ENCODE data around the gene PGLYRP1.

DNA sequence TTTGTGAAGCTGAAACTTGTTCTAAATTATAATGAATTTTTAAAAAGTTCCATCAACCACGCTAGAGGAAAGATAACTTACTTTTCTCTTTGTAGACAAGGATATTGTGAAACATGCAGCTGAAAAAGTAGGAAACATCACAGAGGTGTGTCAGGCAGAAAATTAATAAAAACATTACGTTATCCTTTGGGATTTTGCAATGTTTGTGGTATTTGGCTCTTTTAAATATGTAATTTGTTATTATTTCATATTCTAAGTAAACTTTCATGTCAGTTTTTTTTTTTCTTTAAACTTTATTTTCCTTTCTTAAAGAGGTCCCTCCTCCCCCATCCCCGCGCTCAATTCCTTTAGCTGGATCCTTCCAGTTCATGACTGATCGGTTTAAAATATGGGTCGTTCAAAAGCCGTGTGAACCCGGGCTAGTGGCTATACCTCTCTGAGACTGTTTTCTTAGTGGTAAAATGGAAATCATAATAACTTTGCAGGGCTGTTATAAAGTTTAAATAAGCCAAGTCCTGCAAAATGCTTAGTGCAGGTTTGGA, 28.3 kb downstream of the PGLYRP1 start:
- TF ChIP-seq POLR2AphosphoS5 (IDR thresholded peaks at IDR 0.05; ENCODE audit: insufficient read depth in 1 of 2, low read depth in 1 of 2) (no peak), CTCF (IDR thresholded peaks at IDR 0.05) (no peak), POLR2A (IDR thresholded peaks at IDR 0.05) (no peak)

Data from vagina (tissue), 2 donors.